Ovary (tissue), 3 donors: ENCODE data around the gene SMIM1.

Source experiments
- CTCF ChIP-seq, 3 donors: fragments of 450-650 bp in 2 of 3; fragments of 200-600 bp in 1 of 3; IDR thresholded peaks; one replicate each; pipeline versions ENCODE4 v1.5.1 to v1.8.0; 2016 to 2022; ENCODE audit warnings: antibody characterized with exemption in 3 of 3, mild to moderate bottlenecking in 1 of 3
- EP300 ChIP-seq: sonication (generic); formaldehyde crosslinking; IDR thresholded peaks from one replicate; pipeline ENCODE4 v1.6.1; 2017; ENCODE audit warnings: antibody characterized with exemption
- POLR2A ChIP-seq: fragments of 450-650 bp; IDR thresholded peaks from one replicate; pipeline ENCODE4 v1.6.1; 2017; ENCODE audit warnings: antibody characterized with exemption, mild to moderate bottlenecking, moderate library complexity
- donor health status: DM: no; HTN: no; CAD: no.

DNA sequence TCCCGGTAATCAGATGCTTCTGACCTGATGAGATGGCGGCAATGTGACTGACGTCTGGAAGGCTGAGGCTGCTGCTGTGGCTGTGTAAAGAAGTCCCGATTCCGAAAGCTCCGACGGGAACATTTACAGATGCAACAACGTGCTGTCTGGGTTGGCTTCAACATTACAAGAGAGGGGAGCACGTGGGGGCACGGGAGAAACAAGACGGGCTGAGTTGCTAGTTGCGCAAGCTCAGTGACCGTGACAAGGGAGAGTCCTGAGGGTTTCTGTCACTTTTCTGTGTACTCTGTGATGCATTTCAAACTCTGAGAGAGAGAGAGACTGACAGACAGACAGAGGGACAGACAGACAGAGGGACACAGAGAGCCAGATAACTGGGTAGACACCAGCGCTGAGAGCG lies 49.4 kb downstream of the SMIM1 start:
- TF ChIP-seq EP300 (no peak), CTCF (IDR thresholded peaks at IDR 0.05) (no peak), POLR2A (no peak)
